Spleen (tissue), 11 donors: ENCODE data around the gene RSBN1. TPM values are rescaled to one million over a fixed set of nuclear protein-coding genes. Genes with fewer than 3 reads are reported as not detected.
"Not testable (repeated sequence)": the region's sequence is repeated elsewhere in the genome, so short reads cannot be mapped to it uniquely, and the experiment has no call there.

Source experiments
- DNase-seq: peaks from one replicate; pipeline ENCODE4 v3.0.0-alpha.2; 2020
- H3K27ac ChIP-seq, 8 donors: fragments of 200-600 bp; sonication (generic) in 7 of 8; 1 replicate in 4 of 8; 2 replicates in 4 of 8; pipeline versions ENCODE4 v1.5.0 to v1.8.0; 2016 to 2021; ENCODE audit warnings: inconsistent platforms in 4 of 8, mild to moderate bottlenecking in 4 of 8, moderate library complexity in 1 of 8
- H3K27me3 ChIP-seq, 7 donors: fragments of 200-600 bp; sonication (generic) in 6 of 7; replicated peaks in 1 of 7; 1 replicate in 4 of 7; 2 replicates in 3 of 7; pipeline versions ENCODE4 v1.5.0 to v1.8.0; 2016 to 2021; ENCODE audit warnings: inconsistent platforms in 3 of 7, mild to moderate bottlenecking in 1 of 7
- H3K36me3 ChIP-seq, 6 donors: fragments of 200-600 bp; sonication (generic) in 5 of 6; 1 replicate in 4 of 6; 2 replicates in 2 of 6; pipeline versions ENCODE4 v1.5.0 to v1.8.0; 2016 to 2021; ENCODE audit warnings: inconsistent platforms in 2 of 6
- H3K4me1 ChIP-seq, 6 donors: fragments of 200-600 bp; sonication (generic) in 5 of 6; 1 replicate in 3 of 6; 2 replicates in 3 of 6; pipeline versions ENCODE4 v1.5.0 to v1.8.0; 2016 to 2021; ENCODE audit warnings: inconsistent platforms in 3 of 6
- H3K4me3 ChIP-seq, 8 donors: fragments of 200-600 bp; sonication (generic) in 7 of 8; 1 replicate in 4 of 8; 2 replicates in 4 of 8; pipeline versions ENCODE4 v1.5.0 to v1.8.0; 2016 to 2021; ENCODE audit warnings: inconsistent platforms in 4 of 8, mild to moderate bottlenecking in 4 of 8, moderate library complexity in 2 of 8
- H3K9me3 ChIP-seq, 8 donors: fragments of 200-600 bp; sonication (generic) in 7 of 8; 1 replicate in 4 of 8; 2 replicates in 4 of 8; pipeline versions ENCODE4 v1.5.0 to v1.8.0; 2016 to 2021; ENCODE audit warnings: inconsistent platforms in 4 of 8
- CTCF ChIP-seq, 11 experiments: fragments of 200-600 bp in 7 of 11; fragments of 450-650 bp in 4 of 11; sonication (generic) in 4 of 11; IDR thresholded peaks in 8 of 11; conservative IDR thresholded peaks in 3 of 11; 1 replicate in 7 of 11; 2 replicates in 4 of 11; pipeline versions ENCODE4 v1.4.0 to v1.8.0; 2016 to 2021; ENCODE audit warnings: antibody characterized with exemption in 11 of 11, inconsistent platforms in 4 of 11, mild to moderate bottlenecking in 1 of 11
- POLR2A ChIP-seq, 3 donors: fragments of 450-650 bp; IDR thresholded peaks; one replicate each; pipeline ENCODE4 v1.5.1; 2017; ENCODE audit warnings: antibody characterized with exemption in 3 of 3, mild to moderate bottlenecking in 1 of 3
- POLR2AphosphoS5 ChIP-seq, 3 donors: sonication (generic); formaldehyde crosslinking; IDR thresholded peaks; one replicate each; pipeline ENCODE4 v1.5.1; 2017; ENCODE audit warnings: antibody characterized with exemption in 3 of 3
- WGBS, 5 donors: extraction: QIAGEN DNeasy Blood & Tissue Kit in 3 of 5; methylation state at CpG; one replicate each; pipeline versions ENCODE4 v1.1.5 to v1.1.7; 2013 to 2018; 5-methylcytosine and 5-hydroxymethylcytosine counted together
- intact Hi-C: fragments of 100-400 bp; cut with DNase I; formaldehyde crosslinking; loops from one replicate; pipeline ENCODE4 v1.15.0; 2023; ENCODE audit warnings: low total_unique reads
- polyA plus RNA-seq, 3 donors: library from polyadenylated mRNA; stranded (reverse); fragments of 200-250 nt; gene quantifications; one replicate each; pipeline ENCODE4 v1.2.1, GENCODE V29; 2013
- total RNA-seq, 7 donors: library from RNA; depleted of rRNA in 3 of 7; stranded (reverse); fragments of >200 nt in 3 of 7; fragmentation: NEBNext Ultra II Directional in 4 of 7; extraction: Animal tissue kit (Norgen Biotek cat#: 25700) in 4 of 7; gene quantifications; one replicate each; pipeline versions ENCODE4 v1.1.0 to v1.2.1, GENCODE V29; 2016 to 2021
- donor health status: healthy with polysubstance abuse.
- donor health status: DM: no; HTN: no; CAD: no; lungs with moderate emphysema.
- donor health status: DM: no; HTN: no; CAD: no.
- donor health status: Bipolar disorder and iron deficiency.
- donor health status: healthy.
- donor health status: DM: no; HTN: no; CAD: no.
- donor health status: DM: yes; HTN: yes; CAD: no.

RSBN1 gene
- total and polyA plus RNA-seq, 10 donors = 5.4 to 34.0 (median 25.7) TPM

GRCh38 chr1:113734357-113735055 lies 77.8 kb downstream of the RSBN1 start:
- no peak for TF ChIP-seq CTCF (IDR thresholded peaks at IDR 0.05 in 8 of 11, conservative IDR thresholded peaks at IDR 0.05 in 3 of 11)
- TF ChIP-seq POLR2AphosphoS5 (IDR thresholded peaks at IDR 0.05) = no peak
- TF ChIP-seq POLR2A (IDR thresholded peaks at IDR 0.05) = no peak

GRCh38 chr1:113732802-113733201 lies 79.5 kb downstream of the RSBN1 start:
- Histone ChIP-seq H3K4me1 (no peaks in the 10 kb centered on the region), H3K27ac (no peak overlapping the region), H3K27me3 (no peaks in the 10 kb centered on the region), H3K4me3 (no peak overlapping the region), H3K36me3 (peaks cover 0 to 97% (median 18%) of the 10 kb centered on the region in 6 donors), H3K9me3 (no peaks in the 10 kb centered on the region)
- no peak for DNase-seq
- intact Hi-C loops = no loop called here
- WGBS, 5 donors = 84 to 95% (median 92%) methylated on average over 5 of the region's 5 CpGs
- TF ChIP-seq POLR2AphosphoS5 (IDR thresholded peaks at IDR 0.05) (no peak), CTCF (IDR thresholded peaks at IDR 0.05 in 8 of 11, conservative IDR thresholded peaks at IDR 0.05 in 3 of 11) (no peak), POLR2A (IDR thresholded peaks at IDR 0.05) (no peak)

More at GRCh38 chr1:113734357-113735055, 77.8 kb downstream of the RSBN1 start:
- WGBS, 5 donors = 86 to 94% (median 88%) methylated on average over 2 of the region's 2 CpGs
- H3K4me1 ChIP-seq = no peaks in the 10 kb centered on the region
- no peaks in the 10 kb centered on the region for H3K9me3 ChIP-seq
- DNase-seq = no peak
- H3K36me3 ChIP-seq = peaks cover 0 to 92% (median 16%) of the 10 kb centered on the region in 6 donors
- intact Hi-C loops = no loop called here
- no peak overlapping the region for H3K4me3 ChIP-seq
- H3K27ac ChIP-seq = no peak overlapping the region
- H3K27me3 ChIP-seq = no peaks in the 10 kb centered on the region

- Histone ChIP-seq H3K27me3 (no peaks in the 10 kb centered on the region), H3K9me3 (peaks cover 0 to 35% (median 19%) of the 10 kb centered on the region in 8 donors), H3K4me3 (no peak overlapping the region), H3K27ac (no peak overlapping the region), H3K4me1 (no peaks in the 10 kb centered on the region), H3K36me3 (peaks cover 0 to 97% (median 33%) of the 10 kb centered on the region in 6 donors)
- intact Hi-C loops = no loop called here
- no peak for DNase-seq
- WGBS, 5 donors = 93 to 100% (median 98%) methylated on average over 2 of the region's 2 CpGs
- TF ChIP-seq POLR2A (IDR thresholded peaks at IDR 0.05) (no peak), POLR2AphosphoS5 (IDR thresholded peaks at IDR 0.05) (no peak), CTCF (IDR thresholded peaks at IDR 0.05 in 8 of 11, conservative IDR thresholded peaks at IDR 0.05 in 3 of 11) (no peak)
Observed at GRCh38 chr1:113721010-113721409, 91.3 kb downstream of the RSBN1 start.

GRCh38 chr1:113718621-113719020 lies 93.7 kb downstream of the RSBN1 start:
- H3K27ac ChIP-seq, H3K4me1 ChIP-seq, H3K4me3 ChIP-seq, DNase-seq, intact Hi-C loops, H3K27me3 ChIP-seq: not testable (repeated sequence)
- WGBS, 5 donors = 97 to 100% (median 98%) methylated on average over 2 to 5 of the region's 5 CpGs
- Histone ChIP-seq H3K36me3 (peaks cover 0 to 92% (median 28%) of the 10 kb centered on the region in 6 donors), H3K9me3 (peaks cover 0 to 35% (median 19%) of the 10 kb centered on the region in 8 donors)

- H3K27ac ChIP-seq, intact Hi-C loops, DNase-seq, H3K27me3 ChIP-seq, H3K4me3 ChIP-seq, H3K4me1 ChIP-seq: not testable (repeated sequence)
- 92 to 97% (median 95%) methylated on average over 6 of the region's 6 CpGs for WGBS, 5 donors
- Histone ChIP-seq H3K36me3 (peaks cover 0 to 92% (median 28%) of the 10 kb centered on the region in 6 donors), H3K9me3 (peaks cover 0 to 35% (median 19%) of the 10 kb centered on the region in 8 donors)
Observed at GRCh38 chr1:113717506-113717905, 94.8 kb downstream of the RSBN1 start.
